A549 (cell line): Measurements from ENCODE around the gene ZNF296.

Experiments
- BHLHE40 ChIP-seq: IDR thresholded peaks from 2 replicates; pipeline ENCODE4 v1.6.1; 2012; ENCODE audit warnings: low read depth, low read length, inconsistent platforms
- POLR2A ChIP-seq: IDR thresholded peaks from 2 replicates; pipeline ENCODE4 v1.6.1; 2012; ENCODE audit warnings: mild to moderate bottlenecking, low read length
- RAD21 ChIP-seq, 2 experiments: fragments of >200 bp in 1 of 2; sonication (Bioruptor Twin) in 1 of 2; formaldehyde crosslinking in 1 of 2; IDR thresholded peaks in 1 of 2; conservative IDR thresholded peaks in 1 of 2; 2 replicates in 1 of 2; 3 replicates in 1 of 2; pipeline ENCODE4 v1.6.1; 2012 to 2018; ENCODE audit warnings: inconsistent platforms in 1 of 2
- SREBF2 ChIP-seq: fragments of 450-650 bp; IDR thresholded peaks from 2 replicates; pipeline ENCODE4 v1.6.1; 2014; ENCODE audit warnings: mild to moderate bottlenecking, moderate library complexity
- TF ChIP-seq, protein P1 (sequence below): IDR thresholded peaks from 2 replicates; pipeline ENCODE4 v1.6.1; 2012; ENCODE audit warnings: low read depth, borderline replicate concordance
- TF ChIP-seq, protein P2 (sequence below): fragments of 200-600 bp; sonication (generic); IDR thresholded peaks from 2 replicates; pipeline ENCODE4 v1.6.1; 2016; ENCODE audit warnings: antibody characterized with exemption, mild to moderate bottlenecking, moderate library complexity
- TF ChIP-seq, protein P3 (sequence below): fragments of >200 bp; sonication (Bioruptor Twin); formaldehyde crosslinking; IDR thresholded peaks from 3 replicates; pipeline ENCODE4 v1.5.1; 2016

DNA sequence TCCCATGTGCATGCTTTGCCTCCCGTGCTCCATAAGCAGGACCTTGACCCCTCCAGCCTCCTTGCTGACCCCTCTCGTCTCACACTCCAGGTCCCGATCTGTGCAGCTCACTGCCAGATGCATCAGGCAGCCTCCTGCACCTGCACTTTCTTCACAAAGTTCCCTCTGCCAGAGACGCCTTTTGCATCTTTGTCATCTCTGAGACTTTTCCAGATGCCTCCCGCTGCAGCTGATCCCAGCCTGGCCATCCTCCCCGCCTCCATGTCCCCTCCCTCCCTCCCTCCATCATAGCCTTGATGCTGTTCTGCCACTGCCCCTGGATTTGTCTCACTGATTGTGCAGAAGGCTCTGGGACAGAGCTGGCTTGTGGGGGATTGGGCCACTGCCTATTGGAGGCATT is 46.6 kb upstream of the ZNF296 start:
- TF ChIP-seq, protein P1, sequence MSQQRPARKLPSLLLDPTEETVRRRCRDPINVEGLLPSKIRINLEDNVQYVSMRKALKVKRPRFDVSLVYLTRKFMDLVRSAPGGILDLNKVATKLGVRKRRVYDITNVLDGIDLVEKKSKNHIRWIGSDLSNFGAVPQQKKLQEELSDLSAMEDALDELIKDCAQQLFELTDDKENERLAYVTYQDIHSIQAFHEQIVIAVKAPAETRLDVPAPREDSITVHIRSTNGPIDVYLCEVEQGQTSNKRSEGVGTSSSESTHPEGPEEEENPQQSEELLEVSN = no peak
- TF ChIP-seq, protein P2, sequence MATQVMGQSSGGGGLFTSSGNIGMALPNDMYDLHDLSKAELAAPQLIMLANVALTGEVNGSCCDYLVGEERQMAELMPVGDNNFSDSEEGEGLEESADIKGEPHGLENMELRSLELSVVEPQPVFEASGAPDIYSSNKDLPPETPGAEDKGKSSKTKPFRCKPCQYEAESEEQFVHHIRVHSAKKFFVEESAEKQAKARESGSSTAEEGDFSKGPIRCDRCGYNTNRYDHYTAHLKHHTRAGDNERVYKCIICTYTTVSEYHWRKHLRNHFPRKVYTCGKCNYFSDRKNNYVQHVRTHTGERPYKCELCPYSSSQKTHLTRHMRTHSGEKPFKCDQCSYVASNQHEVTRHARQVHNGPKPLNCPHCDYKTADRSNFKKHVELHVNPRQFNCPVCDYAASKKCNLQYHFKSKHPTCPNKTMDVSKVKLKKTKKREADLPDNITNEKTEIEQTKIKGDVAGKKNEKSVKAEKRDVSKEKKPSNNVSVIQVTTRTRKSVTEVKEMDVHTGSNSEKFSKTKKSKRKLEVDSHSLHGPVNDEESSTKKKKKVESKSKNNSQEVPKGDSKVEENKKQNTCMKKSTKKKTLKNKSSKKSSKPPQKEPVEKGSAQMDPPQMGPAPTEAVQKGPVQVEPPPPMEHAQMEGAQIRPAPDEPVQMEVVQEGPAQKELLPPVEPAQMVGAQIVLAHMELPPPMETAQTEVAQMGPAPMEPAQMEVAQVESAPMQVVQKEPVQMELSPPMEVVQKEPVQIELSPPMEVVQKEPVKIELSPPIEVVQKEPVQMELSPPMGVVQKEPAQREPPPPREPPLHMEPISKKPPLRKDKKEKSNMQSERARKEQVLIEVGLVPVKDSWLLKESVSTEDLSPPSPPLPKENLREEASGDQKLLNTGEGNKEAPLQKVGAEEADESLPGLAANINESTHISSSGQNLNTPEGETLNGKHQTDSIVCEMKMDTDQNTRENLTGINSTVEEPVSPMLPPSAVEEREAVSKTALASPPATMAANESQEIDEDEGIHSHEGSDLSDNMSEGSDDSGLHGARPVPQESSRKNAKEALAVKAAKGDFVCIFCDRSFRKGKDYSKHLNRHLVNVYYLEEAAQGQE = no peak
- TF ChIP-seq, protein P3, sequence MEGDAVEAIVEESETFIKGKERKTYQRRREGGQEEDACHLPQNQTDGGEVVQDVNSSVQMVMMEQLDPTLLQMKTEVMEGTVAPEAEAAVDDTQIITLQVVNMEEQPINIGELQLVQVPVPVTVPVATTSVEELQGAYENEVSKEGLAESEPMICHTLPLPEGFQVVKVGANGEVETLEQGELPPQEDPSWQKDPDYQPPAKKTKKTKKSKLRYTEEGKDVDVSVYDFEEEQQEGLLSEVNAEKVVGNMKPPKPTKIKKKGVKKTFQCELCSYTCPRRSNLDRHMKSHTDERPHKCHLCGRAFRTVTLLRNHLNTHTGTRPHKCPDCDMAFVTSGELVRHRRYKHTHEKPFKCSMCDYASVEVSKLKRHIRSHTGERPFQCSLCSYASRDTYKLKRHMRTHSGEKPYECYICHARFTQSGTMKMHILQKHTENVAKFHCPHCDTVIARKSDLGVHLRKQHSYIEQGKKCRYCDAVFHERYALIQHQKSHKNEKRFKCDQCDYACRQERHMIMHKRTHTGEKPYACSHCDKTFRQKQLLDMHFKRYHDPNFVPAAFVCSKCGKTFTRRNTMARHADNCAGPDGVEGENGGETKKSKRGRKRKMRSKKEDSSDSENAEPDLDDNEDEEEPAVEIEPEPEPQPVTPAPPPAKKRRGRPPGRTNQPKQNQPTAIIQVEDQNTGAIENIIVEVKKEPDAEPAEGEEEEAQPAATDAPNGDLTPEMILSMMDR = no peak
- TF ChIP-seq BHLHE40 = no peak
- TF ChIP-seq POLR2A = no peak
- no peak for TF ChIP-seq SREBF2
- TF ChIP-seq RAD21 (conservative IDR thresholded peaks at IDR 0.05 in 1 of 2, IDR thresholded peaks at IDR 0.05 in 1 of 2) = no peak
